ENCODE data around the gene ELL2. TPM values are rescaled to one million over a fixed set of nuclear protein-coding genes. Genes with fewer than 3 reads are reported as not detected.

The ELL2 gene
- polyA plus RNA-seq, 1 of the 3 experiments (the other 2 are of a cell fraction), result 18.4 TPM

DNA sequence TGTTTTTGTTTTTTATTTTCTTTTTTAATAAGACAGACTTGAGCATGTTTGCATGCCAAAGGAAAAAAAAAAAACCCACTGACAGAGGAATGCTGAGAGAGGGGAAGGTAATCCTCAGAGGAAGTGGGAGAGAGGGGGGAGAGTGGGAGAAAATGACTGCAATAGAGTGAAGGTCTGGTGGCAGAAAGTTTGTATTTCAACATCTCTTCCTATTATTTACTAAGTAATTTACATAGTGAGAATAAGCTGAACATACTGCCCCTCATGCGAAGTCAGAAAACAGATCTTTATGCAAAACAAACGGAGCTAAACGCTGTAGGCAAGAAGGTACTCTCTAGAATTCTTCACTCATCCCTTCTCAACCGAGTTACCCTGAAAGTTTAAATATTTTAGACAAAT, 45.0 kb downstream of the ELL2 start:
- Histone ChIP-seq H3K4me2 (no peak overlapping the region), H3K79me2 (ENCODE audit: insufficient read depth) (peaks cover 99% of the 10 kb centered on the region)
- 89% methylated on average over 4 of the region's 4 CpGs for WGBS (ENCODE audit: low lambda C conversion rate)

DNA sequence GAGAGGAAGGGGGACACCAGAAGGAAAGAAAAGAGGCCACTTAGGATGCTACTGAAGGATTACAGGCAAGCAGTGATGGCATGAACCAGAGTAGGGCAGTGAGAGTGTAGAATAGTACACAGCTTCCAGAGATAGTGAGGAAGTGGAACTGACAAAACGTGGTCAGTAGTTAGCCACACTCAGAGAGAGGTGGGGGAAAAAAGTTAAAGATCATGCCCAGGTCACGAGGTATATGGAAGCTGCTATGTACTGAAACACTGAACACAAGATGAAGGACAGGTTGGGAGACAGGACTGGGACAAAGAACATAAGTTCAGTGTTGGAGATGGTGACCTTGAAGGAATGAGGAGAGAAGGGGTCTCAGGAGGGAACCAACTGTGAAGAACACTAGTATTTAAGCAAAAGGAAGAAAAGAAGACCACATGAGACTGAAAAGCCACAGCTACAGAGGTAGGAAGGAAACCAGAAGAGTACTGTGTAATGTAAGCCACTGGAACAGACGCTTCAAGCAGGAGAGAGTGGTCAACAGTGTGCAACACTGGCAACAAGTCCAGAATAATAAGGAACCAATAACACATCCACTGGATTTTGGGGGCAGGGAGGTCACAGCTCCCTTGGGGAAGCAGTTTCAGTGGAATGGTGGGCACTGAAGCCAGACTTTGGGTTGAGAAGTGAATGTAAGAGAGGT, 45.5 kb downstream of the ELL2 start:
- Histone ChIP-seq H3K4me2 (no peak overlapping the region), H3K27me3 (ENCODE audit: insufficient read depth) (no peaks in the 10 kb centered on the region), H3K4me1 (ENCODE audit: control insufficient read depth in 1 of 2, insufficient read depth in 2 of 2, low read depth in 1 of 2, low read length in 1 of 2) (peaks cover 0 to 4% of the 10 kb centered on the region in 2 experiments; a peak in 1 of 4 replicates), H3K4me3 (ENCODE audit: low read depth in 2 of 2, low read length in 1 of 2) (no peak overlapping the region), H3F3A (replicated peaks; ENCODE audit: insufficient read depth) (peaks cover 5% of the 10 kb centered on the region), H3K9ac (no peak overlapping the region), H3K9me2 (no peaks in the 10 kb centered on the region), H3K9me3 (no peaks in the 10 kb centered on the region), H2AFZ (ENCODE audit: low read depth) (no peak overlapping the region), H3K36me3 (replicated peaks in 1 of 2; ENCODE audit: control insufficient read depth in 1 of 2, insufficient read depth in 2 of 2, low read length in 1 of 2) (peaks cover 24 to 70% of the 10 kb centered on the region in 2 experiments), H4K20me1 (ENCODE audit: insufficient read depth) (peaks cover 32% of the 10 kb centered on the region), H3K79me2 (ENCODE audit: insufficient read depth) (peaks cover 99% of the 10 kb centered on the region), H3K27ac (ENCODE audit: low read depth in 2 of 2, low read length in 1 of 2) (no peak overlapping the region)
- ChIA-PET CTCF (no interaction called here), POLR2A (no interaction called here)
- no peak for DNase-seq
- 89% methylated on average over 3 of the region's 3 CpGs for WGBS (ENCODE audit: low lambda C conversion rate)
- TF ChIP-seq, protein P1, sequence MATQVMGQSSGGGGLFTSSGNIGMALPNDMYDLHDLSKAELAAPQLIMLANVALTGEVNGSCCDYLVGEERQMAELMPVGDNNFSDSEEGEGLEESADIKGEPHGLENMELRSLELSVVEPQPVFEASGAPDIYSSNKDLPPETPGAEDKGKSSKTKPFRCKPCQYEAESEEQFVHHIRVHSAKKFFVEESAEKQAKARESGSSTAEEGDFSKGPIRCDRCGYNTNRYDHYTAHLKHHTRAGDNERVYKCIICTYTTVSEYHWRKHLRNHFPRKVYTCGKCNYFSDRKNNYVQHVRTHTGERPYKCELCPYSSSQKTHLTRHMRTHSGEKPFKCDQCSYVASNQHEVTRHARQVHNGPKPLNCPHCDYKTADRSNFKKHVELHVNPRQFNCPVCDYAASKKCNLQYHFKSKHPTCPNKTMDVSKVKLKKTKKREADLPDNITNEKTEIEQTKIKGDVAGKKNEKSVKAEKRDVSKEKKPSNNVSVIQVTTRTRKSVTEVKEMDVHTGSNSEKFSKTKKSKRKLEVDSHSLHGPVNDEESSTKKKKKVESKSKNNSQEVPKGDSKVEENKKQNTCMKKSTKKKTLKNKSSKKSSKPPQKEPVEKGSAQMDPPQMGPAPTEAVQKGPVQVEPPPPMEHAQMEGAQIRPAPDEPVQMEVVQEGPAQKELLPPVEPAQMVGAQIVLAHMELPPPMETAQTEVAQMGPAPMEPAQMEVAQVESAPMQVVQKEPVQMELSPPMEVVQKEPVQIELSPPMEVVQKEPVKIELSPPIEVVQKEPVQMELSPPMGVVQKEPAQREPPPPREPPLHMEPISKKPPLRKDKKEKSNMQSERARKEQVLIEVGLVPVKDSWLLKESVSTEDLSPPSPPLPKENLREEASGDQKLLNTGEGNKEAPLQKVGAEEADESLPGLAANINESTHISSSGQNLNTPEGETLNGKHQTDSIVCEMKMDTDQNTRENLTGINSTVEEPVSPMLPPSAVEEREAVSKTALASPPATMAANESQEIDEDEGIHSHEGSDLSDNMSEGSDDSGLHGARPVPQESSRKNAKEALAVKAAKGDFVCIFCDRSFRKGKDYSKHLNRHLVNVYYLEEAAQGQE (IDR thresholded peaks at IDR 0.05; ENCODE audit: low read depth, low read length), result no peak
- TF ChIP-seq, protein P2, sequence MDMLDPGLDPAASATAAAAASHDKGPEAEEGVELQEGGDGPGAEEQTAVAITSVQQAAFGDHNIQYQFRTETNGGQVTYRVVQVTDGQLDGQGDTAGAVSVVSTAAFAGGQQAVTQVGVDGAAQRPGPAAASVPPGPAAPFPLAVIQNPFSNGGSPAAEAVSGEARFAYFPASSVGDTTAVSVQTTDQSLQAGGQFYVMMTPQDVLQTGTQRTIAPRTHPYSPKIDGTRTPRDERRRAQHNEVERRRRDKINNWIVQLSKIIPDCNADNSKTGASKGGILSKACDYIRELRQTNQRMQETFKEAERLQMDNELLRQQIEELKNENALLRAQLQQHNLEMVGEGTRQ (IDR thresholded peaks at IDR 0.05; ENCODE audit: borderline replicate concordance, low read depth, low read length), result no peak
- TF ChIP-seq, protein P3, sequence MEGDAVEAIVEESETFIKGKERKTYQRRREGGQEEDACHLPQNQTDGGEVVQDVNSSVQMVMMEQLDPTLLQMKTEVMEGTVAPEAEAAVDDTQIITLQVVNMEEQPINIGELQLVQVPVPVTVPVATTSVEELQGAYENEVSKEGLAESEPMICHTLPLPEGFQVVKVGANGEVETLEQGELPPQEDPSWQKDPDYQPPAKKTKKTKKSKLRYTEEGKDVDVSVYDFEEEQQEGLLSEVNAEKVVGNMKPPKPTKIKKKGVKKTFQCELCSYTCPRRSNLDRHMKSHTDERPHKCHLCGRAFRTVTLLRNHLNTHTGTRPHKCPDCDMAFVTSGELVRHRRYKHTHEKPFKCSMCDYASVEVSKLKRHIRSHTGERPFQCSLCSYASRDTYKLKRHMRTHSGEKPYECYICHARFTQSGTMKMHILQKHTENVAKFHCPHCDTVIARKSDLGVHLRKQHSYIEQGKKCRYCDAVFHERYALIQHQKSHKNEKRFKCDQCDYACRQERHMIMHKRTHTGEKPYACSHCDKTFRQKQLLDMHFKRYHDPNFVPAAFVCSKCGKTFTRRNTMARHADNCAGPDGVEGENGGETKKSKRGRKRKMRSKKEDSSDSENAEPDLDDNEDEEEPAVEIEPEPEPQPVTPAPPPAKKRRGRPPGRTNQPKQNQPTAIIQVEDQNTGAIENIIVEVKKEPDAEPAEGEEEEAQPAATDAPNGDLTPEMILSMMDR (IDR thresholded peaks at IDR 0.05), result no peak
- no peak for TF ChIP-seq POLR2AphosphoS5 (IDR thresholded peaks at IDR 0.05; ENCODE audit: low read depth, low read length)
- TF ChIP-seq FOSL2 (IDR thresholded peaks at IDR 0.05; ENCODE audit: borderline replicate concordance, low read depth), result no peak
- no peak for TF ChIP-seq TCF12 (IDR thresholded peaks at IDR 0.05)
- TF ChIP-seq YY1 (IDR thresholded peaks at IDR 0.05; ENCODE audit: low read depth), result no peak
- no peak for TF ChIP-seq RFX5 (IDR thresholded peaks at IDR 0.05; ENCODE audit: low read length)
- TF ChIP-seq RXRA (IDR thresholded peaks at IDR 0.05; ENCODE audit: borderline replicate concordance, low read depth), result no peak
- TF ChIP-seq GATA2 (CRISPR knock-in tag; IDR thresholded peaks at IDR 0.05), result no peak
- TF ChIP-seq NRF1 (IDR thresholded peaks at IDR 0.05; ENCODE audit: low read depth, low read length), result no peak

More for the DNA sequence above, 45.0 kb downstream of the ELL2 start:
- ChIA-PET CTCF (interaction anchor here (1.0 kb wide), 1 partner anchor 428 kb away, joined by 3 read pairs; no protein-coding TSS in a partner anchor), POLR2A (no interaction called here)
- Histone ChIP-seq H3K4me1 (ENCODE audit: control insufficient read depth in 1 of 2, insufficient read depth in 2 of 2, low read depth in 1 of 2, low read length in 1 of 2) (peaks cover 0 to 4% of the 10 kb centered on the region in 2 experiments; a peak in 1 of 4 replicates), H3K9me3 (no peaks in the 10 kb centered on the region), H3K27me3 (ENCODE audit: insufficient read depth) (no peaks in the 10 kb centered on the region), H3K27ac (ENCODE audit: low read depth in 2 of 2, low read length in 1 of 2) (no peak overlapping the region), H3K36me3 (replicated peaks in 1 of 2; ENCODE audit: control insufficient read depth in 1 of 2, insufficient read depth in 2 of 2, low read length in 1 of 2) (peaks cover 24 to 69% of the 10 kb centered on the region in 2 experiments), H3K4me3 (ENCODE audit: low read depth in 2 of 2, low read length in 1 of 2) (no peak overlapping the region), H3F3A (replicated peaks; ENCODE audit: insufficient read depth) (peaks cover 9% of the 10 kb centered on the region), H3K9me2 (no peaks in the 10 kb centered on the region), H4K20me1 (ENCODE audit: insufficient read depth) (peaks cover 32% of the 10 kb centered on the region), H3K9ac (no peak overlapping the region), H2AFZ (ENCODE audit: low read depth) (no peak overlapping the region)
- DNase-seq, result no peak
- TF ChIP-seq, protein P4, sequence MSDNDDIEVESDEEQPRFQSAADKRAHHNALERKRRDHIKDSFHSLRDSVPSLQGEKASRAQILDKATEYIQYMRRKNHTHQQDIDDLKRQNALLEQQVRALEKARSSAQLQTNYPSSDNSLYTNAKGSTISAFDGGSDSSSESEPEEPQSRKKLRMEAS (IDR thresholded peaks at IDR 0.05; ENCODE audit: low read depth), result no peak
- TF ChIP-seq, protein P5, sequence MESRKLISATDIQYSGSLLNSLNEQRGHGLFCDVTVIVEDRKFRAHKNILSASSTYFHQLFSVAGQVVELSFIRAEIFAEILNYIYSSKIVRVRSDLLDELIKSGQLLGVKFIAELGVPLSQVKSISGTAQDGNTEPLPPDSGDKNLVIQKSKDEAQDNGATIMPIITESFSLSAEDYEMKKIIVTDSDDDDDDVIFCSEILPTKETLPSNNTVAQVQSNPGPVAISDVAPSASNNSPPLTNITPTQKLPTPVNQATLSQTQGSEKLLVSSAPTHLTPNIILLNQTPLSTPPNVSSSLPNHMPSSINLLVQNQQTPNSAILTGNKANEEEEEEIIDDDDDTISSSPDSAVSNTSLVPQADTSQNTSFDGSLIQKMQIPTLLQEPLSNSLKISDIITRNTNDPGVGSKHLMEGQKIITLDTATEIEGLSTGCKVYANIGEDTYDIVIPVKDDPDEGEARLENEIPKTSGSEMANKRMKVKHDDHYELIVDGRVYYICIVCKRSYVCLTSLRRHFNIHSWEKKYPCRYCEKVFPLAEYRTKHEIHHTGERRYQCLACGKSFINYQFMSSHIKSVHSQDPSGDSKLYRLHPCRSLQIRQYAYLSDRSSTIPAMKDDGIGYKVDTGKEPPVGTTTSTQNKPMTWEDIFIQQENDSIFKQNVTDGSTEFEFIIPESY (IDR thresholded peaks at IDR 0.05; ENCODE audit: borderline replicate concordance, low read depth), result no peak
- TF ChIP-seq TEAD4 (IDR thresholded peaks at IDR 0.05; ENCODE audit: borderline replicate concordance, insufficient read depth) (no peak), ELF1 (IDR thresholded peaks at IDR 0.05) (no peak), EZH2phosphoT487 (IDR thresholded peaks at IDR 0.05; ENCODE audit: borderline replicate concordance, low read depth) (no peak), RCOR1 (IDR thresholded peaks at IDR 0.05; ENCODE audit: low read length) (no peak), FOXM1 (IDR thresholded peaks at IDR 0.05; ENCODE audit: low read depth) (no peak)

All from SK-N-SH (cell line).